NCI-H1105 treated with DMSO at 0.1 percent for 48 hours (cell line): ENCODE results near the gene ZMAT3.

Experiments
- DNase-seq: peaks from one replicate; lab custom pipeline; 2025; lab: John Stamatoyannopoulos, UW

ZMAT3 gene

DNA sequence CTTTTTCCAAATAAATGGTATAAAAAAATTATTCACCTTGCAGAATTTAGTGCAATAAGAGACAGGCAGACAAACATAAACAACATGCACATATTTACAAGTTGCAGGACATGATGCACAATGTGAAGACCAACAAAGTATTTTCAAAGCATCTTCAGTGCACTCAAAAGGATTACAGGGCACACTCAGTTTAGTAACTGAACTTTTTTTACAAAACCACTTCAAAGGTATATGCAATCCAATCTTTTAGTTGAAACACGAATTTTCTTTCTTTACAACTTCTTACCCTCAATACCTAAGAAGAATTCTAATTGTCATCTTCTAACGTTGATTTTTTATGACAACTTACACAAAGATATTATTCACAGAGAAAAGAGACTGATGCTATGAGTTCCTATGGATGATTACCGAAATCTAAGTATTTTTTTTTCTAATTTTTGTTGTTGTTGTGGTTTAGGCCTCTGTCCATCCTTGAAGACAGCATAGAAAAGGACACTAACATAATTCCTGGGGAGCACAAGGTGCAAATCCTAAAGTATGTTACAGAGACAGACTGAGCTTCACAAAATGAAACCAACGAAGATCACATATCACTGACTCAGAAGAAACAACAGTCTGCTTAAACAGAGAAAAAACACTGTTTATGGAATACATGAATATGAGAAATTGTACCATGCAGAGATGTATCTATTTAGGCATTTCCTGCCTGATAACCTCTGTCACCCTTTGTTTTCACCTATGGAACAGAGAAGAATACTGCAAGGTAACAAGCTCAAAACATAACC lies 50.3 kb downstream of the ZMAT3 start:
- DNase-seq: no peak

DNA sequence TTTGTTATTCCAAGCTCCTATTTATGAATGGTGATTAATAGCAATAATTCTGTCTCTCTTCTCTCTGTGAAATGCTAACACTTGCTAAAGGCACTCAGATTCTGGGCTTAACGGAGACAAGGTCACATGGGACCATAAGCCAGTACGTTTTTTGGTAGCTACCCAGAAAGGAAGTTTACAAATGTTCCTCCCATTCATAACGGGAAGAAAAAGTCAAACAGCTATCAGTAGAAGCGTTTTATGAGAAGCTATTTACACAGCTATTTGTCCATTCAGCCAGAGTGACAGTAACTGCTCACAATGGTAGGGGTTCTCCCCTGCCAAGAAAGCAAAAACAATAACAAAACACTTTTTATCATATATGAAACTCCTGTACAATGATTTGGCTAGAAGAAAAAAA lies 51.5 kb downstream of the ZMAT3 start:
- no peak for DNase-seq

- no peak for DNase-seq
Observed at GRCh38 chr3:179018808-179019207, 52.8 kb downstream of the ZMAT3 start.

DNA sequence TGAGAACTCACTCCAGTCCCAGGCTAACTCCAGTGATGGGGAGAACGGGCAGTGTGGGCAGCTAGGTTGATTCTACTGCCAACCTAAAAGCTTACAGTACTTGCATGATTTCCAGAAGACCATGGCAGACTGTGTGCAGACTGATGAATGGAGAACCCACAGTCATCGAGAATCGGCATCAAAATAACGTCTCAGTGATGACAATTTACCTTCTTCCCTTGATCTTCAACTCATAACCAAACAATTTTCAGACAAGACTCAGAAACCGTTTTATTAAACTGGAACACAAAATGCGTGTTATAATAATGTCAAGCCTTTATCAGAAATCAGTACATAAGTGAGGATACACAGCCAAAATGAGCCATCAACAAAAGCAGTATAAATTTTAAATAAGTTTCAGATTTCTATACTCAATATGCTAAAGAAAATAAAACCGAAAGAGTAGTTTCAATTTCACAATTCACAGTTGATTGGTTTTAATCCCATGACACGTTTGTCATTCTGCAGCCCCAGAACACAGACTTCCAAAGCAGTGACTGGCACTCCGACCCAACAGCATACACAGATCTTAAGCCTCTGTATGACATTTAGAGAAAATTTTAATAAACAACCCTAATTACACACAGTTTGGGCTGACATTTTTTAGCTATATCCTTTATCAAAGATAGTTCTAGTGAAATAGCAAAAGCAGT lies 54.5 kb downstream of the ZMAT3 start:
- DNase-seq: no peak

GRCh38 chr3:179015551-179016020 lies 56.0 kb downstream of the ZMAT3 start:
- DNase-seq: peak; percentile 81

DNA sequence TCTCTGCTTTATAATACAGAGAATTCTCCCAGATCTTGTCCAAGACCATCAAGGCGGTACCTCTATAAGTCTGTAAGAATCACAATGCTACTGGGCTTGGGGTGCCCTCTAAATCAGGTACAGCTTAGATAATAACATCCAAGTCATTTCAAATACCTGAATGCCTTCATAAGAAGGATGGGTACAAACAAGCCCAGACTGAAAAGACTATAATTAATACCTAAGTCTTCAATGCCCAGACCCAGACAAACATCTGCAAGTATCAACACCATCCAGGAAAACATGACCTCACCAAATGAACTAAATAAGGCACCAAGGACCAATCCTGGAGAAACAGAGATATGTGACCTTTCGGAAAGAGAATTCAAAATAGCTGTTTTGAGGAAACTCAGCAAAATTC lies 65.9 kb downstream of the ZMAT3 start:
- no peak for DNase-seq

DNA sequence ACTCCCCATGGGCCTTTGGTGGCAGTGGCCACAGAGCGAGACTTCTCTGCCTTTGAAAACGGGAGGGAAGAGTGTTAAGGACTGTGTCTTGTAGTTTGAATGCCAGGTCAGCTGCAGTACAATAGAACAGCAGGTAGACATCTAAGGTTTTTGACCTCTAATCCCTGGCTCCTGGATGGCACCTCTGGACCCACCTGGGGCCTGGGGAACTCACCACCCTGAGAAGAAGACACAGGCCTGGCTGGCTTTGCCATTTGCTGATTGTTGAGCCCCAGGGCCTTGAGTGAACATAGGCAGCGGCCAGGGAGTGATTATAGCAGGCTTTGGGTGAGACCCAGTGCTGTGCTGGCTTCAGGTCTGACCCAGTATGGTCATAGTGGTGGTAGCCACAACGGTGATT lies 66.4 kb downstream of the ZMAT3 start:
- DNase-seq: no peak

- no peak for DNase-seq
Observed at GRCh38 chr3:179000659-179001058, 71.0 kb downstream of the ZMAT3 start.

GRCh38 chr3:179000144-179000543 lies 71.5 kb downstream of the ZMAT3 start:
- no peak for DNase-seq

DNA sequence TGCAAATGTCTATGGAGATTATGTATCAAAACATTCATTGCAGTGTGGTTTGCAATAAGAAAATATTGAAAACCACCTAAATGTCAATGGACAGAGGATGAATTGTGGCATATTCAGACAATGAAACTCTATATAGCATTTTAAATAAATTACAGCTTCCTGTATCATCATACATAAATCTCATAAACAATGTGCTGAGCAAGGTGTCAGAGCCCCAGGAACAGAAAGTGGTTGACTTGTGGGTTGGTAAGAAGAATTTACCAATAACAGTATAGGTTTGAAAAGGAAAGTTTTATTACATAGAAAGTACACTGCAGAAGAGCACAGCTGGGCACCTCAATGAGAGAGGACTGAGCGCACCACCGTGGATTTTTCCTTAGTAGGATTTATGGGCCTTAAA lies 75.2 kb downstream of the ZMAT3 start:
- DNase-seq: no peak

GRCh38 chr3:178990293-178990692 lies 81.3 kb downstream of the ZMAT3 start:
- no peak for DNase-seq

- DNase-seq: no peak
Observed at GRCh38 chr3:178989821-178990220, 81.8 kb downstream of the ZMAT3 start.

DNA sequence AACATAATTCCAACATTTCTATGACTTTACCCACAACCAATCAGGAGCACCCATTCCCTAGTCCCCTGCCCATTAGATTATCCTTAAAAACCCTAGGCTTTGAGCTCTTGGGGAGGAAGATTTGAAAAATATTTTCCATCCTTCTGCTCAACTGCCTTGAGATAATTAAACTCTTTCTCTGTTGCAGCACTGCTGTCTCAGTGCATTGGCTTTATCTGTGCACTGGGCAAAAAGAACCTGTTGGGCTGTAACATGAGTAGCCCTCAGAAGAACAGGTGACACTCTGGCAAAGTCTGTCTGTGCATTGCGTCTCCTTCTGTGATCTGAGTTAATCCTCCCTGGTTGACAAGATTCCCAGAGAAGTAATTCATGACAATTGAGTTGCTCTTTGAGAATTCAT lies 83.9 kb downstream of the ZMAT3 start:
- DNase-seq: no peak

- DNase-seq: no peak
Observed at GRCh38 chr3:178986456-178986855, 85.2 kb downstream of the ZMAT3 start.

GRCh38 chr3:178982137-178982536 lies 89.5 kb downstream of the ZMAT3 start:
- no peak for DNase-seq

DNA sequence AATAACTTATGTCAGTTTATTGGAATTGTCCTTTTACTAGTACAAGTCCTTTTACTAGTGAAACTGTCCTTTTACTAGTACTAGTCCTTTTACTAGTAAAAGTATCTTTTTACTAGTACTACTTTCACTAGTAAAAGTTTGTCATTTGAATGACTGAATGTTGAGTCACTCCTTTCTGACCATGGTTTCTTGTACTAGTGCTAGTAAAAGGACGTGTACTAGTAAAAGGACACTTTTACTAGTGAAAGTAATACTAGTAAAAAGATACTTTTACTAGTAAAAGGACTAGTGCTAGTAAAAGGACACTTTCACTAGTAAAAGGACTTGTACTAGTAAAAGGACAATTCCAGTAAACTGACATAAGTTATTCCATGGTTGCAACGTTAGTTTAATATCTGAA lies 96.3 kb downstream of the ZMAT3 start:
- DNase-seq: no peak

DNA sequence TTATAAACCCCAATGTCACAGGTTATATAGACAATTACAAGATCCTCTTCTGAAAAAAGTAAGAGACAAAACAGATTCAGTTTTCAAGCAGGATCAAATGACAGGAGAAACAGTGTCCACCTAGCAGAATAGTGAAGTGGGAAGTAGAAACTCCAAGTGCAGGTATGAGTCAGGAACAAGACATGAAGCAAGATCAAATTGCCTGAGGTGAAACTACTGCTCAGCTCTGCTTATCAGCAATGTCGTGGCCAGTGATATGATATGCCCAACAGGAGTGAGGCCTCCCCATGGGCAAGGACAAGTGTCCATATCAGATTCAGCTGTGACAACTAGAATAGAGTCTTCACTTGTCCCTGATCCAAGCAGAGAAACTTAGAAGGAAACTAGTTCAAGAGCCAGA lies 100.0 kb downstream of the ZMAT3 start:
- no peak for DNase-seq

DNA sequence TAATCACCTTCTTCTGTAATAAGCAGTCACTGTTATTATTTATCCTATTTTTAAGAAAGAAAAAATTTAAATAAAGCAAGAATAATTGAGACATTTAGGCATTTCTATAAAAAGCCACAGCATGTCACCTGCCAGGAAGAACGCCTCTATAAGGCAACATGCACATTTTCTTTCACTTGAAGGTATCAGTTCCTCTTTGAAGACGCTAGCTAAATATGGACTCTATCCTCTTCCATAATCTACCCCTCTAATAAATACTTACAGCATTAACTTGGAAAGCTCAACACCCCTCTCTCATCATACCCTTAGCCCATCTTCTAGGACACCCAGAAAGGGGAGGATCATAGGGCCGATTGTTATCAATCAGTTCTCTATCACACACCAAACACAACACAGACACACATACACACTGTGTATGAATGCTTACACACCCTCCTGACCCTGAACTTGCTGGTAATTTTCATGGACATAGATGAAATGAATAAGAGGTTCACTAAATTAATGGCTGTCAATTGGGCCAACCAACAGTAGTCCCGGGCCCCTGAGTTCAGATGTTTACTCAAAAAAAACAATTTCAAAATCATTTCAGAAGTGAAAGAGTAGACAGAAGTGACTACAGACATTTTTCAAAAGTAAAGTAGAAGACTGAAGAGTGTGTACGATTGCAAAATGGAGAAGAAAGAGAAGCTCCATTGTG lies 102.5 kb downstream of the ZMAT3 start:
- no peak for DNase-seq
